ENCODE data around the gene ZNF79. TPM values are rescaled to one million over a fixed set of nuclear protein-coding genes. Genes with fewer than 3 reads are reported as not detected.

ZNF79 gene
- total RNA-seq (2014; rRNA removed; shearing (Covaris generic)), result 6.1 and 7.0 TPM in 2 replicates

DNA sequence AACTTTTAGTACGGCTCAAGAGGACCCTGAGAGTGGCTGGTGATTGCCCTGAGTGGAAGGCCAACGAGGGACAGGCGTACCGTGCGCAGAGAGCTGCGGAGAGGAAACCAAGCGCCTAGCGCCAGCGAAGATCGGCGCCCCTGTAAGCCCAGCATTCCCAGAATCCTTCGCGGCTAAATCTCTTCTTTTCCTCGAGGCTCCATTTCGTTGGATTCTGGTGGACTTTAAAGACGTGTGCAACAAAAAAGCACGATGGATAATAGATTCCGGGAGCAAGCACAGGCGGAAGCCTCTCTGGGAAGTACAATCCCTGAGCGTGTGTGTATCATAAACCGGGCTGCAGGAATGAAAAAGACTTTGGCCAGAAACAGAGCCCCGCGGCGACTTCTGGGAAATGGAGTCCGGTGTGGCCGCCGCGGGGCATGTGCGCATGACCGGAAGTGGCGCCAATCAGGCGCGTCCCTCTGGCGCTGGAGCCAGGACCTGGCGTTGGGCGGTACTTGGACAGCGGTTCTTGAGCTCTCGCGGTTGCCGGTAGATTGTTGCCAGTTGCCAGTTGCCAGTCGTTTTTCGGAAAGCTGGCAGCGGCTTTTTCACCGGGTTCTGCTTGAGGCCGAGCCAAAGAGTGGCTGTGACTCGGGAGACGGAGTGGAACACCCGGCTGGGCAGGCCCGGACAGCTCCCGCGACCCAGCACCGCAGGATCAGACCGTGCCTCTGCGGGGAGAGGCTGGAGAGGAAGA, at the start of gene ZNF79:
TSS of gene ZNF79 (plus strand) at position 449 of the 742 bp plus-strand sequence. CDS start 406 bp downstream, outside the sequence.
- DNase-seq (ENCODE audit: low spot score), result peak; percentile 89

DNA sequence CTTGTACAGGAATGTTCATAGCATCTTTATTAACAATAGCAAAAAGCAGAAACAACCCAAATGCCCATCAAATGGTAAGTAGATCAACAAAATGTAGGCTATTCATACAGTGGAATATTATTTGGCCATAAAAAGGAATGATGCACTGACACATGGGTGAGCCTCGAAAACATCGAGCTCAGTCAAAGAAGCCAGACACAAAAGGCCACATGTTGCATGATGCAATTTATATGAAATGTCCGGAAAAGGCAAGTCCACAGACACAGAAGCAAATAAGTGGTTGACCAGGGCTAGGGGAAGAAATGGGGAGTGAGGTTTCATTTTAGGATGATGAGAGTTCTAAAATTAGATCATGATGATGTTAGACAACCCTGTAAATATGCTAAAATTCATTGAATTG, 43.7 kb upstream of the ZNF79 start:
- DNase-seq (ENCODE audit: low spot score), result no peak

DNA sequence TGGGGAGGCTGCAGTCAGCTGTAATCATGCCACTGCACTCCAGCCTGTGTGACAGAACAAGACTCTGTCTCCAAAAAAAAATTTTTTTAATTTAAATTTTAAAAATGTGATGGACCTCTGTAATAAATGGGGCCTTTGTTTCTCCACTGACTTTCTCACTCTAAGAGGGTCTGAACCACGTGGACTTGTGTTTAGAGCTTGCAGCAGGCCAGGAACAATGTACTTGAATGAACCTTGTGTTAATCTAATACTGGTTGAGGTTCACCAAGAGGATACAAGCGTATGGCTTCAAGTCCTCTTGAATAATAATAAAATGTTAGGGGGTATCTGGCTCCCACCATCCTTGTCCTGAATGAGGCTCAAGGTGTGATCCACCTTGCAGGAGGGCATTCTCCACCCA, 41.6 kb upstream of the ZNF79 start:
- DNase-seq (ENCODE audit: low spot score), result no peak

DNA sequence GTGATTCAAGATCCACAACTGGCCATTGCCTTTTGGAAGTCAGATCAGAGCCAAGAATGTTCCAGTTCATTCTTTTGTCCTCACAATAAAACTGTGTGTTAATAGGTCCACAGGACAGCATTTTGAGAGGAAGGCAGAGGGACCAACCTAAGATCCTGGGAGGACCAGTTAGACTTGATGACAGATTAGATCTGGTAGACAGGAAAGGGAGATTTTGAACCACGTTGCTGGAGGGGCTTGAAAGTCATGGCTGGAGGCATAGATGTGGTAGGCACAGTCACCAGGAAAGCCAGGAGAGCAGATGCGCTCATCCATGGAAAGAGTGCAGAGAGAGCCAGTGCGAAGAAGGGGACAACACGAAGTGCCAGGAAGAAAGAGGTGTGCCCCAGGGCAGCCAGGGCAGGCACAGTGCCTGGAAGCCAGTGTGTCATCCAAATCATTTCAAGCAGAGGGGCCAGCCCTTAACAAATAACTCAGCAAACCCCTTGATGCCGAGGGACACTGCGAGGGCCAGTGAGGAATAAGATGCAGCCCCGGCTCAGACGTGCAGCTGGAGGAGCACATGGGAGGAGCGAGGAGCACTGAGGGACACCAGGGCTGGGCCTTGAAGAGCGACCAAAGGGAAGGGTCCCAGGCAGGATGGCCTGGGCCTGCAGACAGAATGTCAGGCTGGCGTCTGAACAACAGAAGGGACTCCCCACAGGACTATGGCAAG, 40.0 kb upstream of the ZNF79 start:
- DNase-seq (ENCODE audit: low spot score), result no peak

DNA sequence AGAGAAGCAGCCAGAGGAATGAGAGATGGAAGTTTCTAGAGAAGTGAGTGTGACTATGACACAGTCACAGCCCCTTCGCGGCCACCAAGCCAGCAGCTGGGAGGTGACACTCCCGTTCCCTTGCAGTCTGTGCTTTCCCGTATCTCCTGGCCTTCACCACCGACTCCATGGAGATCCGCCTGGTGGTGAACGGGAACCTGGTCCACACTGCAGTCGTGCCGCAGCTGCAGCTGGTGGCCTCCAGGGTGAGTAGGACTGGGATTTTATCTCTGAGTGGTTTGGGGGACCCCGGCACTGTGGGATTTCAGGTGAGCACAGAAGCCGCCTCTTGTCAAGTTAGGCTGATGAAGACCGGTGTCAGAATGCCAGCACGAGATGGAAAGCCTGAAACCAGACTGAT, 39.3 kb upstream of the ZNF79 start:
- no peak for DNase-seq (ENCODE audit: low spot score)

DNA sequence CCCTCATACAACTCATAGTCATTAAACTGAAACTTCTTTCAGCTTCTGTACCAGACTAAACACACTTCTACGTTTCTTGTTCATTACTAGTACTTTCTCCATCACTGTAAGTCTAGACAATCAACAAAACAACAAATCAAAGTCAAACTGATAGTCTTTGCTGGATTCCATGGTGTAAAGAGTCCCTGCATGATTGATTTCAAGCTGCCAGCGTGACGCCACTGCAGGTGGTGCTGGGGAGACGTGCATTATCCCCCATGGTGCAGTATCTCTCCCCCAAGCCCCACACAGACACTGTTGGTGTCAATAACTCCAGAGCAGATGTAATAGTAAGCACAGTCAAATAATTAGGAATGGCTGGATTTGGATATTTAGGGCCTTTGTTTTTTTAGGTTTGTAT, 37.9 kb upstream of the ZNF79 start:
- DNase-seq (ENCODE audit: low spot score), result no peak

DNA sequence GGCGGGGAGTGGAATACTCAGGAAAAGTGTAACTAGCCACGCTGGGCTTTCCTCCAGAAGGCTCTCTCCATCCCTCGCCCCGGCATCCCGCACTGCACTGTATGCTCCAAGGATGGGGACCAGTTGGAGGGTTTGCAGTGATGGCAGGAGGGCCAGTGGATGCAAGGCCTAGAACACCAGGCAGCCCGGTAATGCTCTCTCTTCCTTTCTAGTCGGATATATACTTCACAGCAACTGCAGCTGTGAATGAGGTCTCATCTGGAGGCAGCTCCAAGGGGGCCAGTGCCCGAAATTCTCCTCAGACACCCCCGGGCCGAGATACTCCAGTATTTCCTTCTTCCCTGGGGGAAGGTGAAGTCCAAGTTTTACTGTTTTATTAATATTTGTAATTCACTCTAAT, 37.2 kb upstream of the ZNF79 start:
- DNase-seq (ENCODE audit: low spot score), result no peak

DNA sequence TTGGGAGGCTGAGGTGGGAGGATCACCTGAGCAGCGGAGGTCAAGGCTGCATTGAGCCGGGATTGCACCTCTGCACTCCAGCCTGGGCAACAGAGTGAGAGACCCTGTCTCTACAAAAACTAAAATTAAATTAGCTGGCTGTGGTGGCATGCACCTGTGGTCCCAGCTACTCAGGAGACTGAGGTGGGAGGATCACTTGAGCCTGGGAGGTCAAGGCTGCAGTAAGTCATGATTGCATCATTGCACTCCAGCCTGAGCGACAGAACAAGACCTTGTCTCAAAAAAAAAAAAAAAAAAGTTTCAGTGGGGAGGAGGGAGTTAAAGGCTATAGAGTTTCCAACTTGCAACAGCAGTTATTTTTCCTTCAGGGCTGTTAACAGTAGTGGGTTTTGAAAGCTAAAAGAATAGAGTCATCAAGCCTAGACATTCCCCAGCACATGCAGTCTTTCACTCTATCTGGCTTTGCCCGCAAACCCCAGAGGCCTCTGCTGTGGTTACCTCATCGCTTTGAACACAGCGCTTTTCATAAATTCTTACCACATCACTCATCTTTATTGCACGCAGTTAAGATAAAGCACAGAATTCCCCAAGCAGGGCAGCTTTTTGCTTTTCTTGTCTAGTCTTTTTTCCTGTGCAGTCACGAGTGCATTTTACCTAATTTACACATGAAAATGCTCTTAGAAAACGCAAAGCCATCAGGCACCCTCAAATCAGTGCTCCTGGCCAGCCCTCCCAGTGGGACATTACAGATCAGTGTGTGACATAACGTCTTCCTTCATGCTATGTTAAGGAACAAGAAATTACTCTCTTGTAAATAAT, 35.9 kb upstream of the ZNF79 start:
- peak; percentile 98 for DNase-seq (ENCODE audit: low spot score)

DNA sequence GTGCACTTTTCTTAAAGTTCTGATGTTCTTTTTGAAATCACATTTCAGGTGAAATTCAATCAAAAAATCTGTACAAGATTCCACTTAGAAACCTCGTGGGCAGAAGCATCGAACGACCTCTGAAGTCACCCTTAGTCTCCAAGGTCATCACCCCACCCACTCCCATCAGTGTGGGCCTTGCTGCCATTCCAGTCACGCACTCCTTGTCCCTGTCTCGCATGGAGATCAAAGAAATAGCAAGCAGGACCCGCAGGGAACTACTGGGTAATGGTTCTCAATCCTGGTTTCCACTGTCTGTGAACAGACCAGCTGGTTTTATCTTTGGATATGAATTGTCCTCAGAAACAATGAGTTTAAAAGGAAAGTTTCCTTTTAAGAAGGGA, 35.3 kb upstream of the ZNF79 start:
- DNase-seq (ENCODE audit: low spot score), result no peak

DNA sequence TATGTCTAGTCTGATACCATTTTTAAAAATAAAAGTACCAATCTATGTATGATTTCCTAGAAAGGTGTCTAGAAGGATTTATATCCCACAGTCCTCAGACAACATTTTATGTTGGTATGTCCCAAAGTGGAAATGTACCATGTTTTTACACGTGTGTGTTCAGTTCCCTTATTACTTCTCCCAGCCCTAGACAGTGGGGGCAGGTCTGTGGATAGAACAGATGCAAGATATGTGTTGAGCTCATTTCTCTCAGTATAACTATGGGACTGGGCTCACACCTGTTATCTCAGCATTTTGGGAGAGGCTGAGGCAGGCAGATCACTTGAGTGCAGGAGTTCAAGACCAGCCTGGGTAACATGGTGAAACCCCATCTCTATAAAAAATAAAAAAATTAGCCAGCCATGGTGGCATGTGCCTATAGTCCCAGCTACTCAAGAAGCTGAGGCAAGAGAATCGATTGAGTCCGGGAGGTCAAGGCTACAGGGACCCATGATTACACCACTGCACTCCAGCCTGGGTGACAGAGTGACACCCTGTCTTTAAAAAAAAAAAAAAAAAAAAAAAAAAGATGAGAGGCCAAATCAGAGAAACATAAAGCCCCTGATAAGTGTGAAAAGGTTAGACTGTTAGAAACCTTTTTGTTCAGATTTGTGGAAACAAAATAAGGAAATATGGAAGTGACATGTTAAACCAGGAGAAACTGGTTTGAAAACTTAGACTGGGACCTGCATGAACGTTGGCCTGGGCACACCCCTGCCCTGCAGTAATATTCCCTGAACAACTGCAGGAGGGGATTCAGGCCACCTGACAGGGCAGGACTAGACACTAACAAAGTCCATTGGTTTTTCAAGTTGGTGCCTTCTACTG, 34.6 kb upstream of the ZNF79 start:
- DNase-seq (ENCODE audit: low spot score), result no peak

DNA sequence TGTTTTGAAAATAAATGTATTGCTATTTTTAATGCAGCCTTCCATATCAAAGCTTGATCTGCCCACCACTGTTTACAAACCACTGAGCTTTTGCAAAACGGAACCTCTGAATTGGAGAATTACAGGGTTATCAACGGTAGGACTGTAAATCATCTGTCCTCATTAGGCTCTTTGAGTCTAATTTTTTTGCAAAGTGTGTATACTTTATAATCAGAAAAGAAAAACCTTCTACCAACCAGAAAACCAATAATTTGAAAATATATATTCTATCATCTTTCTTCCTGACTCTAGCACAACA, 34.0 kb upstream of the ZNF79 start:
- no peak for DNase-seq (ENCODE audit: low spot score)

DNA sequence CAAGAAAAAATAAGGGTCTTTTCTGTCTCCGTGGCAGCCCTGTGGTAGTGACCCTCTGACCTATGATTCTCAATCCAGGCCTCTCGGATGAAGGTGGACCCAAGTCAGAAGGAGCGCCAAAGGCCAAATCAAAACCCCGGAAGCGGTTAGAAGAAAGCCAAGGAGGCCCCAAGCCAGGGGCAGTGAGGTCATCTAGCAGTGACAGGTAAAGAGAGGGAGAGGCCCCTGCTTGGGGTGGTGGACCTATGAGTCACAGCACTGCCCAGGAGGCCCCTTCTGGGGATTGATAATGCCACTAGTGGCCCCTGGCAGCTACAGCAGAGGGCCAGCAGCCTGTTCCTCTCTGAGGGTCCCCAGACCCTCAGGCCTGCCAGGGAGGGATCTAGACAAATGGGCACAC, 33.6 kb upstream of the ZNF79 start:
- no peak for DNase-seq (ENCODE audit: low spot score)

DNA sequence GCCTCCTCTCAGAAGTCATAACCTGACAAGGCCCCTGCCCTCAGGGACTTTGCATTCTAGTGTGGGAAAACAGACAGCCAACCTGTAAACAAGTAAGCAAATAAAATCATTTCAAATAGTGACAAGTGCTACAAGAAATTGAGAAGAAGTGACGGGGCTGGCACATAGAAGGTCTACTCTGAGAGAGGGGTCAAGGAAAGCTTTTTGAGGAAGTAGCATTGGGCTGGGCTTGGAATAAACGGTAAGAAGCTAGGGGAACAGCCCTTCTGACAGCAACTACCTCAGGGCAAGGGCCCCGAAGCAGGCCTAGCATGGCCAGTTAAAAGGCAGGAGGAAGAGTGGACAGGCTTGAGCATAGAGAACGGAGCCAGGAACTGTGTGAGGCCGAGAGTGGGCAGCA, 32.0 kb upstream of the ZNF79 start:
- DNase-seq (ENCODE audit: low spot score), result no peak

DNA sequence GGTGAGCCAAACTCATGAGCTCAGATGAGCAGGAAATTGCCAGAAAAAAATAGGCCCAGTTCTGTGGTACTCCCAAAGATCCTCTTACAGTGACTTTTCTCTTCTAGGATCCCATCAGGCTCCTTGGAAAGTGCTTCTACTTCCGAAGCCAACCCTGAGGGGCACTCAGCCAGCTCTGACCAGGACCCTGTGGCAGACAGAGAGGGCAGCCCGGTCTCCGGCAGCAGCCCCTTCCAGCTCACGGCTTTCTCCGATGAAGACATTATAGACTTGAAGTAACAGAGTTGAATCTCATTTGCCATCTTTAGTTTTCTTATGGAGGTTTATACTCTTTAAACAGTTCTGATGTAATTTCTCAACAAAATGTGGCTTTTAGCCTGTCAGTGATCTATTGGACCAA, 31.2 kb upstream of the ZNF79 start:
- DNase-seq (ENCODE audit: low spot score), result no peak

DNA sequence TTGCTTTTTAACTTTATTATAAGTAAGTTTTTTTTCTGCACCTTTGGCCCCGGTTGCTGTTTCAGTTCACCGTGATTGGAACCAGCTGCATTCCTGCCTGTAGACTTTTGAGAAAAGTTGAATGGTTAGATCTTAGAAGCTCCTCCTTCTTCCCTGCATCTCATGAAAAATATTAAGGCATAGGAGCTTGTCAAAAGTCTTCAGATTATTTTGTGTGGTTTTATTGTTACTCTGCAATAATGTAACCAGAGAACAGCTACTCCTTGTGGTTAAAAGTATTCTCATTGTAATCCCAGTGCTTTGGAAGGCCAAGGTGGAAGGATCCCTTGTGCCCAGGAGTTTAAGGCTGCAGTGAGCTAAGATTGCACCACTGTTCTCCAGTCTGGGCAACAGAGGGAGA, 30.5 kb upstream of the ZNF79 start:
- peak; percentile 32 for DNase-seq (ENCODE audit: low spot score)

DNA sequence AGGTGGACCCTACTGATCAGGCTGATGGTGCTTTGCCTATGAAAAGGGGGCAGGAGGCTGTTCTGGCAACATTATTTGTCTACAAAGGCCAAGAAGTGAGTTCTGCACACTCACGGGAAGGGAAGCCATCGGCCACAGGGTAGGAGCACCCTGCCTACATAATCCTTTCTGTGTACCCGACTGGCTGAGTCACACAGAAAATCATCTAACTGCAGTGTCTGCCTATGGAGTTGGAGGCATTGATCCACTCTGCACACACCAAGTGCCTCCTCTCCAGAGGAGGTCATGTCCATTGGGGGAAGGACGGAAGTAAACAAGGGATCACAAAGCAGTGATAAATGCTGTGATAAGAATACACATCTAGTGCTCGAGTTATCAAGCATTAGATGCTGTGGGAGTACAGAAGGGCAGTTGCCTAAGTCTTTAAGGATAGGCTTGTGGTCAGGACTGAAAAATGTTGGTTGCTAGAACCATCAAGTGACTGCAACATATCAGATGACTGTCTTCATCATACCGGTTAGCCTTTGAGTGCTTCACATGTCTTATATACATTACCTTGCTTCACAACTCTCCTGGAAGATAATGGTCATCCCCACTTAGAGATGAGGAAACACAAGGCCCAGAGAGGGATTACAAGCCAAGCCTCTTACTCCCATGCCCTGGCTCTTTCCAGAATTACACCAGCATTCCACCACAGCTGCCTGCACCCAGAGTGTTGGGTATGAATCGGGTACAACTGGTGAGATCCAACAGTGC, 28.5 kb upstream of the ZNF79 start:
- no peak for DNase-seq (ENCODE audit: low spot score)

DNA sequence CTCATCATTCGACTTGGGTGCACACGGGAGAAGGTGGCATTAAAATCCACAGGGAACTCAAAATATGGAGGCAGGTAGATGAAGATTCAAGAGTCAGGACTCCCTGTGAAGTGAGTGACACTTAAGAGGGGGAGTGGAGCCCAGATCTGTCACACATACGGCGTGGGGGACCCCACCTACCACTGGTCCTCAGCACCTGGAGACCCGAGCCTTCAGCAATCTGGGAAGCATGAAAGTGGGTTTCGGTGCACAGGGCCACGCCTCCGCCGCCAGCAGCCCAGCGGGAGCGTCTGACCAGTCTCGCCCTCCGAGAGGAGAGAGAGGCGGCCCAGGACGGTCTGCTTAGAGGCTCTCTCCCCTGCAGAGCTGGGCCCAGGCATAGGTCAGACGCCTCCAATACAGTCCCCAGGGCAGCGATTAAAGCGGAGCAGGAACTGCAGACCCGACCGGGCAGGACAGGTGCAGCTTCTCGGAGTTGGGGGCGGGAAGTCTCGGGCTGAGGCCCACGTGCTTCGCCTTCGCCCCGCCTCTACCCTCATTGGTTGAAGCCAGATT, 27.9 kb upstream of the ZNF79 start:
- no peak for DNase-seq (ENCODE audit: low spot score)

DNA sequence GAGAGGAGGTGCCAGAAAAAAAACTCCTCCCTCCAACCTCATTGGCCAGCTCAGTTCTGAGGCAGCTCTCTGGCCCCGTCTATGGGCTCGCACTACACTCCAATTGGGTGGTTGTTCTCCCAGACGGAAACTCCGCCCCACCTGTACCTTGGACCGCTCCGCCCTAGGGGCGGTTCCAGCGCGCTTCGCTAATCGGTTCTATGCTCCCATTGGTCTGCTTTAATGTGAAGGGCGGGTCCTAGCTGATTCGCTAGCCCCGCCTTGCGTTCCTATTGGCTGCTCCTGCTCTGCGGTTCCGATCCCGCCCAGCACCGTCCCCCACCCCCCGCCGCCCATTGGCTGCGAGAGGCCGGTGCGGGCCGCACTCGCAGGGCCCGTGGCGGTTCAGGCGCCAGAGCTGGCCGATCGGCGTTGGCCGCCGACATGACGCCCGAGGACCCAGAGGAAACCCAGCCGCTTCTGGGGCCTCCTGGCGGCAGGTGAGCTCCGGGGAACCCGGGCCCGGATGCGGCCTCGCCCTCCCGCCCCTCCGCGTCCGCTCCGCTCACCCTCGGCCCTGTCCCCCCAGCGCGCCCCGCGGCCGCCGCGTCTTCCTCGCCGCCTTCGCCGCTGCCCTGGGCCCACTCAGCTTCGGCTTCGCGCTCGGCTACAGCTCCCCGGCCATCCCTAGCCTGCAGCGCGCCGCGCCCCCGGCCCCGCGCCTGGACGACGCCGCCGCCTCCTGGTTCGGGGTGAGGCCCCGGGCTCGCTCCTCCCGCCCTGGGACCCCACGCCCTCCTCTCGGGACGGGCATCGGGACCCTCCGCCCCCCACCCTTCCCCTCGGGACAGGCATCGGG, 27.2 kb upstream of the ZNF79 start, which contains the start of gene SLC2A8:
TSS of gene SLC2A8 (plus strand) at position 362 of the 838 bp plus-strand sequence. CDS start at position 424, 62 bp downstream.
- peak; percentile 98 for DNase-seq (ENCODE audit: low spot score)

DNA sequence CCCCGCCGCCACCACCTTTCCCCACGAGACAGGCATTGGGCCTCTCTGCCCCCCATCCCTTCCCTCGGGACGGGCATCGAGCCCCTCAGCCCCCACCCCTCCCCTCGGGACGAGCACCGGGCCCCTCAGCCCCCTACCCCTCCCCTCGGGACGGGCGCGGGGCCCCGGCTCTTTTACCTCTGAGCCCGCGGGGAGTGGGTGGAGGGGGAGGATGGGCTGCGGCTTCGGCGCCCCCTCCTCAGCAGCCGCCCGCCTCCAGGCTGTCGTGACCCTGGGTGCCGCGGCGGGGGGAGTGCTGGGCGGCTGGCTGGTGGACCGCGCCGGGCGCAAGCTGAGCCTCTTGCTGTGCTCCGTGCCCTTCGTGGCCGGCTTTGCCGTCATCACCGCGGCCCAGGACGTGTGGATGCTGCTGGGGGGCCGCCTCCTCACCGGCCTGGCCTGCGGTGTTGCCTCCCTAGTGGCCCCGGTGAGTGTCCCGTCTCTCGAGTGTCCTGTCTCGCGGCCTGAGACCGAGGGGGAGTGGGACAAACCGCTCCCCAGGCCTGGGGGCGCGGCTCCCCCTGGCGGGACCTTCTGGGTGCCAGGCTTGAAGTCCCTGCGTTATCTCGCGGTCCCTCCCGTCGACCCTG, 26.4 kb upstream of the ZNF79 start:
- no peak for DNase-seq (ENCODE audit: low spot score)

Data from H4 (cell line).